K562 (cell line): ENCODE data around the gene AKT3.

Experiments used
- GABPA ChIP-seq: fragments of 200-800 bp; sonication (Bioruptor generic); conservative IDR thresholded peaks from 2 replicates; pipeline ENCODE4 v1.6.1; 2016; ENCODE audit warnings: low read depth, missing genetic modification characterization, missing compliant biosample characterization
- POLR2AphosphoS2 ChIP-seq: IDR thresholded peaks from 2 replicates; pipeline ENCODE4 v1.6.1; 2012; ENCODE audit warnings: low read length, improper control_type of control experiment

- no peak for TF ChIP-seq POLR2AphosphoS2
- no peak; the same call in 1 of the 2 replicates for TF ChIP-seq GABPA (tag)
Observed at GRCh38 chr1:243729956-243730355, 120.1 kb downstream of the AKT3 start.
